ENCODE data around the gene S1PR5. TPM values are rescaled to one million over a fixed set of nuclear protein-coding genes. Genes with fewer than 3 reads are reported as not detected.

S1PR5 gene
- total RNA-seq, 1 experiment from 2014 or later, result 4.4 TPM

- peaks cover 15 to 51% of the 10 kb centered on the region in 2 experiments; a peak in 3 of 4 replicates for H3K36me3 ChIP-seq (ENCODE audit: control insufficient read depth in 1 of 2, insufficient read depth in 2 of 2, low read length in 2 of 2)
- H3K4me1 ChIP-seq (ENCODE audit: control insufficient read depth in 1 of 2, insufficient read depth in 2 of 2, low read length in 2 of 2), result peaks cover 5 to 8% of the 10 kb centered on the region in 2 experiments; a peak in 3 of 4 replicates
- H3K9me3 ChIP-seq (ENCODE audit: control insufficient read depth in 1 of 2, insufficient read depth in 1 of 2, low read depth in 1 of 2, low read length in 2 of 2), result no peaks in the 10 kb centered on the region
- H3K9me2 ChIP-seq (ENCODE audit: insufficient read depth), result no peaks in the 10 kb centered on the region
- peaks cover 23% of the 10 kb centered on the region for H3K79me2 ChIP-seq (ENCODE audit: insufficient read depth, low read length)
- no peaks in the 10 kb centered on the region for H3K27me3 ChIP-seq (ENCODE audit: insufficient read depth, low read length)
- intact Hi-C loops (cut with micrococcal nuclease), result no loop called here
- H3K9ac ChIP-seq (ENCODE audit: low read length), result no peak overlapping the region
- ChIA-PET CTCF (no interaction called here), RAD21 (ENCODE audit: low non-redundant PET in 1 of 2, low total read pairs in 2 of 2, uncharacterized antibody in 2 of 2, unreplicated experiment in 2 of 2) (no interaction called here), POLR2A (no interaction called here)
- TF ChIP-seq ZFX (IDR thresholded peaks at IDR 0.05) (no peak), SIN3A (IDR thresholded peaks at IDR 0.05; ENCODE audit: low read depth) (no peak), FOSL1 (IDR thresholded peaks at IDR 0.05; ENCODE audit: low read depth) (no peak), SP1 (IDR thresholded peaks at IDR 0.05; ENCODE audit: low read depth) (no peak), POLR2A (IDR thresholded peaks at IDR 0.05; ENCODE audit: borderline replicate concordance, extremely low read depth, insufficient read depth, insufficient read length) (no peak), RAD21 (IDR thresholded peaks at IDR 0.05; ENCODE audit: low read depth) (no peak), EZH2 (IDR thresholded peaks at IDR 0.05) (no peak), TCF7L2 (IDR thresholded peaks at IDR 0.05; ENCODE audit: borderline replicate concordance, extremely low read depth, insufficient read depth, insufficient read length) (no peak)
- TF ChIP-seq, protein P1, sequence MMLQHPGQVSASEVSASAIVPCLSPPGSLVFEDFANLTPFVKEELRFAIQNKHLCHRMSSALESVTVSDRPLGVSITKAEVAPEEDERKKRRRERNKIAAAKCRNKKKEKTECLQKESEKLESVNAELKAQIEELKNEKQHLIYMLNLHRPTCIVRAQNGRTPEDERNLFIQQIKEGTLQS (IDR thresholded peaks at IDR 0.05), result no peak
- TF ChIP-seq, protein P2, sequence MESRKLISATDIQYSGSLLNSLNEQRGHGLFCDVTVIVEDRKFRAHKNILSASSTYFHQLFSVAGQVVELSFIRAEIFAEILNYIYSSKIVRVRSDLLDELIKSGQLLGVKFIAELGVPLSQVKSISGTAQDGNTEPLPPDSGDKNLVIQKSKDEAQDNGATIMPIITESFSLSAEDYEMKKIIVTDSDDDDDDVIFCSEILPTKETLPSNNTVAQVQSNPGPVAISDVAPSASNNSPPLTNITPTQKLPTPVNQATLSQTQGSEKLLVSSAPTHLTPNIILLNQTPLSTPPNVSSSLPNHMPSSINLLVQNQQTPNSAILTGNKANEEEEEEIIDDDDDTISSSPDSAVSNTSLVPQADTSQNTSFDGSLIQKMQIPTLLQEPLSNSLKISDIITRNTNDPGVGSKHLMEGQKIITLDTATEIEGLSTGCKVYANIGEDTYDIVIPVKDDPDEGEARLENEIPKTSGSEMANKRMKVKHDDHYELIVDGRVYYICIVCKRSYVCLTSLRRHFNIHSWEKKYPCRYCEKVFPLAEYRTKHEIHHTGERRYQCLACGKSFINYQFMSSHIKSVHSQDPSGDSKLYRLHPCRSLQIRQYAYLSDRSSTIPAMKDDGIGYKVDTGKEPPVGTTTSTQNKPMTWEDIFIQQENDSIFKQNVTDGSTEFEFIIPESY (IDR thresholded peaks at IDR 0.05; ENCODE audit: extremely low read depth, insufficient replicate concordance, low read length), result no peak
- no peak overlapping the region for H3K4me3 ChIP-seq (replicated peaks in 1 of 2; ENCODE audit: low read depth in 1 of 2, low read length in 2 of 2)
- no peak overlapping the region for H3K4me2 ChIP-seq (ENCODE audit: low read length)
- DNase-seq (ENCODE audit: low read depth, low spot score) (no peak), ATAC-seq (no peak)
- H3K27ac ChIP-seq (ENCODE audit: low read depth, low read length), result no peak overlapping the region
- H2AFZ ChIP-seq (ENCODE audit: low read depth, low read length, poor library complexity, severe bottlenecking), result no peak overlapping the region
- no TSS peak for BruUV-seq (replicated peaks)
- no peaks in the 10 kb centered on the region for H4K20me1 ChIP-seq (ENCODE audit: insufficient read depth)
Measured at GRCh38 chr19:10560154-10560553, 42.9 kb upstream of the S1PR5 start.

Data from HCT116 (cell line).